ENCODE measurements around the gene PFKFB2. TPM values are rescaled to one million over a fixed set of nuclear protein-coding genes. Genes with fewer than 3 reads are reported as not detected.

PFKFB2 gene
- total RNA-seq, 4 donors from 2014 or later = 9.4 to 28.7 (median 12.3) TPM

- Histone ChIP-seq H3K4me1 (peaks cover 33 to 96% (median 45%) of the 10 kb centered on the region in 3 donors), H3K9me3 (no peaks in the 10 kb centered on the region), H3K27me3 (no peaks in the 10 kb centered on the region), H3K36me3 (peaks cover 0 to 33% (median 0%) of the 10 kb centered on the region in 3 donors), H3K27ac (peak overlapping the region; percentile 86 to 98 (median 96)), H3K4me3 (no peak overlapping the region)
- DNase-seq = no peak
- no peak for TF ChIP-seq POLR2A (IDR thresholded peaks at IDR 0.05)
- no peak for TF ChIP-seq CTCF (IDR thresholded peaks at IDR 0.05)
- intact Hi-C loops (cut with DNase I) = no loop called here
- 52 to 66% methylated on average over 2 to 3 of the region's 15 CpGs for WGBS, 2 donors
These were observed 31.0 kb upstream of the PFKFB2 start for GRCh38 chr1:207021876-207022596.

GRCh38 chr1:207022996-207023679 is 29.9 kb upstream of the PFKFB2 start:
- 73 to 83% methylated on average over 1 to 2 of the region's 8 CpGs for WGBS, 2 donors
- Histone ChIP-seq H3K4me3 (no peak overlapping the region), H3K36me3 (peaks cover 0 to 33% (median 0%) of the 10 kb centered on the region in 3 donors), H3K9me3 (no peaks in the 10 kb centered on the region), H3K27ac (peak overlapping the region; percentile 86 to 98 (median 96)), H3K4me1 (peaks cover 33 to 100% (median 45%) of the 10 kb centered on the region in 3 donors), H3K27me3 (no peaks in the 10 kb centered on the region)
- TF ChIP-seq POLR2A (IDR thresholded peaks at IDR 0.05) (no peak), CTCF (IDR thresholded peaks at IDR 0.05) (no peak)
- no peak for DNase-seq
- intact Hi-C loops (cut with DNase I) = no loop called here

GRCh38 chr1:207024202-207025145 is 28.6 kb upstream of the PFKFB2 start:
- no peaks in the 10 kb centered on the region for H3K9me3 ChIP-seq
- H3K4me1 ChIP-seq = peaks cover 33 to 100% (median 44%) of the 10 kb centered on the region in 3 donors
- WGBS, 2 donors = 76 to 80% methylated on average over 7 to 8 of the region's 18 CpGs
- no peak for TF ChIP-seq CTCF (IDR thresholded peaks at IDR 0.05)
- TF ChIP-seq POLR2A (IDR thresholded peaks at IDR 0.05) = no peak
- H3K36me3 ChIP-seq = peaks cover 0 to 33% (median 0%) of the 10 kb centered on the region in 3 donors
- intact Hi-C loops (cut with DNase I) = no loop called here
- no peak for DNase-seq
- peak overlapping the region; percentile 85 to 98 (median 96) for H3K27ac ChIP-seq
- H3K4me3 ChIP-seq = no peak overlapping the region
- no peaks in the 10 kb centered on the region for H3K27me3 ChIP-seq

- no peak for TF ChIP-seq CTCF (IDR thresholded peaks at IDR 0.05)
- no peak for TF ChIP-seq POLR2A (IDR thresholded peaks at IDR 0.05)
- no peaks in the 10 kb centered on the region for H3K9me3 ChIP-seq
- intact Hi-C loops (cut with DNase I) = no loop called here
- H3K36me3 ChIP-seq = peaks cover 0 to 33% (median 0%) of the 10 kb centered on the region in 3 donors
- no peaks in the 10 kb centered on the region for H3K27me3 ChIP-seq
- H3K4me1 ChIP-seq = peaks cover 33 to 100% (median 41%) of the 10 kb centered on the region in 3 donors
- H3K27ac ChIP-seq = peak overlapping the region; percentile 85 to 98 (median 96)
- no peak for DNase-seq
- WGBS, 2 donors = 8% methylated on average over 1 to 5 of the region's 5 CpGs
- H3K4me3 ChIP-seq = no peak overlapping the region
These were observed 27.8 kb upstream of the PFKFB2 start for GRCh38 chr1:207025146-207025880.
